ENCODE data around the gene RPH3AL.

GRCh38 chr17:400257-400656 lies 47.6 kb upstream of the RPH3AL start:
- TF ChIP-seq POLR2AphosphoS5 (IDR thresholded peaks at IDR 0.05; ENCODE audit: low read depth, low read length) (no peak), CTCF (IDR thresholded peaks at IDR 0.05; ENCODE audit: control extremely low read depth in 1 of 3, insufficient read depth in 1 of 3, low read depth in 1 of 3, low read length in 3 of 3) (no peak), KDM1A (IDR thresholded peaks at IDR 0.05; ENCODE audit: borderline replicate concordance, low read length) (no peak), SP1 (IDR thresholded peaks at IDR 0.05; ENCODE audit: low read depth, low read length) (no peak), EP300 (IDR thresholded peaks at IDR 0.05; ENCODE audit: borderline replicate concordance in 1 of 2, low read depth in 2 of 2, low read length in 2 of 2) (no peak), SP2 (IDR thresholded peaks at IDR 0.05; ENCODE audit: low read length) (no peak)

All from H1 (cell line).